Spleen (tissue), 11 donors: Measurements from ENCODE around the gene NADK2. TPM values are rescaled to one million over a fixed set of nuclear protein-coding genes. Genes with fewer than 3 reads are reported as not detected.

Experiments used
- DNase-seq: peaks from one replicate; pipeline ENCODE4 v3.0.0-alpha.2; 2020
- H3K27ac ChIP-seq, 8 donors: fragments of 200-600 bp; sonication (generic) in 7 of 8; 1 replicate in 4 of 8; 2 replicates in 4 of 8; pipeline versions ENCODE4 v1.5.0 to v1.8.0; 2016 to 2021; ENCODE audit warnings: inconsistent platforms in 4 of 8, mild to moderate bottlenecking in 4 of 8, moderate library complexity in 1 of 8
- H3K27me3 ChIP-seq, 7 donors: fragments of 200-600 bp; sonication (generic) in 6 of 7; replicated peaks in 1 of 7; 1 replicate in 4 of 7; 2 replicates in 3 of 7; pipeline versions ENCODE4 v1.5.0 to v1.8.0; 2016 to 2021; ENCODE audit warnings: inconsistent platforms in 3 of 7, mild to moderate bottlenecking in 1 of 7
- H3K36me3 ChIP-seq, 6 donors: fragments of 200-600 bp; sonication (generic) in 5 of 6; 1 replicate in 4 of 6; 2 replicates in 2 of 6; pipeline versions ENCODE4 v1.5.0 to v1.8.0; 2016 to 2021; ENCODE audit warnings: inconsistent platforms in 2 of 6
- H3K4me1 ChIP-seq, 6 donors: fragments of 200-600 bp; sonication (generic) in 5 of 6; 1 replicate in 3 of 6; 2 replicates in 3 of 6; pipeline versions ENCODE4 v1.5.0 to v1.8.0; 2016 to 2021; ENCODE audit warnings: inconsistent platforms in 3 of 6
- H3K4me3 ChIP-seq, 8 donors: fragments of 200-600 bp; sonication (generic) in 7 of 8; 1 replicate in 4 of 8; 2 replicates in 4 of 8; pipeline versions ENCODE4 v1.5.0 to v1.8.0; 2016 to 2021; ENCODE audit warnings: inconsistent platforms in 4 of 8, mild to moderate bottlenecking in 4 of 8, moderate library complexity in 2 of 8
- H3K9me3 ChIP-seq, 8 donors: fragments of 200-600 bp; sonication (generic) in 7 of 8; 1 replicate in 4 of 8; 2 replicates in 4 of 8; pipeline versions ENCODE4 v1.5.0 to v1.8.0; 2016 to 2021; ENCODE audit warnings: inconsistent platforms in 4 of 8
- POLR2A ChIP-seq, 3 donors: fragments of 450-650 bp; IDR thresholded peaks; one replicate each; pipeline ENCODE4 v1.5.1; 2017; ENCODE audit warnings: antibody characterized with exemption in 3 of 3, mild to moderate bottlenecking in 1 of 3
- POLR2AphosphoS5 ChIP-seq, 3 donors: sonication (generic); formaldehyde crosslinking; IDR thresholded peaks; one replicate each; pipeline ENCODE4 v1.5.1; 2017; ENCODE audit warnings: antibody characterized with exemption in 3 of 3
- whole genome bisulfite sequencing, 5 donors: extraction: QIAGEN DNeasy Blood & Tissue Kit in 3 of 5; methylation state at CpG; one replicate each; pipeline versions ENCODE4 v1.1.5 to v1.1.7; 2013 to 2018; 5-methylcytosine and 5-hydroxymethylcytosine counted together
- intact Hi-C: fragments of 100-400 bp; cut with DNase I; formaldehyde crosslinking; loops from one replicate; pipeline ENCODE4 v1.15.0; 2023; ENCODE audit warnings: low total_unique reads
- polyA plus RNA-seq, 3 donors: library from polyadenylated mRNA; stranded (reverse); fragments of 200-250 nt; gene quantifications; one replicate each; pipeline ENCODE4 v1.2.1, GENCODE V29; 2013
- total RNA-seq, 7 donors: library from RNA; depleted of rRNA in 3 of 7; stranded (reverse); fragments of >200 nt in 3 of 7; fragmentation: NEBNext Ultra II Directional in 4 of 7; extraction: Animal tissue kit (Norgen Biotek cat#: 25700) in 4 of 7; gene quantifications; one replicate each; pipeline versions ENCODE4 v1.1.0 to v1.2.1, GENCODE V29; 2016 to 2021
- TF ChIP-seq, protein P1 (sequence below), 11 experiments: fragments of 200-600 bp in 7 of 11; fragments of 450-650 bp in 4 of 11; sonication (generic) in 4 of 11; IDR thresholded peaks in 8 of 11; conservative IDR thresholded peaks in 3 of 11; 1 replicate in 7 of 11; 2 replicates in 4 of 11; pipeline versions ENCODE4 v1.4.0 to v1.8.0; 2016 to 2021; ENCODE audit warnings: antibody characterized with exemption in 11 of 11, inconsistent platforms in 4 of 11, mild to moderate bottlenecking in 1 of 11
- donor health status: healthy with polysubstance abuse.
- donor health status: DM: no; HTN: no; CAD: no; lungs with moderate emphysema.
- donor health status: DM: no; HTN: no; CAD: no.
- donor health status: Bipolar disorder and iron deficiency.
- donor health status: healthy.
- donor health status: DM: no; HTN: no; CAD: no.
- donor health status: DM: yes; HTN: yes; CAD: no.

NADK2 gene
- total and polyA plus RNA-seq, 10 donors: 5.3 to 21.8 (median 15.9) TPM

DNA sequence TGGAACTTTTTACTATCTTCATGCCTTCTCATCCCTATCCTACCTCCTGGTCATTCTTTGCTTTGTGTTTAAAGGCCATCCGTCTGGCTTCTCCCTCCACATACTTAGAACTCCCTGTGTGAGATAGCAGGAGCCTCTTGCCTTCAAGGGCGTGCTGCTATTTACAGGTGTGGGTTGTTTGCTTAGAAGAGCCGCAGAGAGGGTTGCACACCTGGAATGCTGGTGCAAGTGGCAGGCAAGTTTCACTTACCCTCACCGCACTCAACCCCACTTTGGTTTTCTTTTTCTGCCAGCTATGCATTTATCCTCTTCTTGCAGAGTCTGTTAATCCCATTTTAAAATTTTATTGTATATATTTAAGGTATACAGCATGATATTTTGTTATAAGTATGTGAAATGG is 77.3 kb downstream of the NADK2 start:
- H3K27me3 ChIP-seq: no peaks in the 10 kb centered on the region
- H3K4me3 ChIP-seq: no peak overlapping the region
- peaks cover 5 to 100% (median 58%) of the 10 kb centered on the region in 6 donors for H3K36me3 ChIP-seq
- TF ChIP-seq POLR2AphosphoS5 (IDR thresholded peaks at IDR 0.05): no peak
- no peak for TF ChIP-seq POLR2A (IDR thresholded peaks at IDR 0.05)
- TF ChIP-seq, protein P1, sequence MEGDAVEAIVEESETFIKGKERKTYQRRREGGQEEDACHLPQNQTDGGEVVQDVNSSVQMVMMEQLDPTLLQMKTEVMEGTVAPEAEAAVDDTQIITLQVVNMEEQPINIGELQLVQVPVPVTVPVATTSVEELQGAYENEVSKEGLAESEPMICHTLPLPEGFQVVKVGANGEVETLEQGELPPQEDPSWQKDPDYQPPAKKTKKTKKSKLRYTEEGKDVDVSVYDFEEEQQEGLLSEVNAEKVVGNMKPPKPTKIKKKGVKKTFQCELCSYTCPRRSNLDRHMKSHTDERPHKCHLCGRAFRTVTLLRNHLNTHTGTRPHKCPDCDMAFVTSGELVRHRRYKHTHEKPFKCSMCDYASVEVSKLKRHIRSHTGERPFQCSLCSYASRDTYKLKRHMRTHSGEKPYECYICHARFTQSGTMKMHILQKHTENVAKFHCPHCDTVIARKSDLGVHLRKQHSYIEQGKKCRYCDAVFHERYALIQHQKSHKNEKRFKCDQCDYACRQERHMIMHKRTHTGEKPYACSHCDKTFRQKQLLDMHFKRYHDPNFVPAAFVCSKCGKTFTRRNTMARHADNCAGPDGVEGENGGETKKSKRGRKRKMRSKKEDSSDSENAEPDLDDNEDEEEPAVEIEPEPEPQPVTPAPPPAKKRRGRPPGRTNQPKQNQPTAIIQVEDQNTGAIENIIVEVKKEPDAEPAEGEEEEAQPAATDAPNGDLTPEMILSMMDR (IDR thresholded peaks at IDR 0.05 in 8 of 11, conservative IDR thresholded peaks at IDR 0.05 in 3 of 11): no peak
- intact Hi-C loops: no loop called here
- no peak for DNase-seq
- 93 to 96% (median 95%) methylated on average over 4 of the region's 4 CpGs for WGBS, 5 donors
- no peaks in the 10 kb centered on the region for H3K9me3 ChIP-seq
- no peaks in the 10 kb centered on the region for H3K4me1 ChIP-seq
- no peak overlapping the region for H3K27ac ChIP-seq

DNA sequence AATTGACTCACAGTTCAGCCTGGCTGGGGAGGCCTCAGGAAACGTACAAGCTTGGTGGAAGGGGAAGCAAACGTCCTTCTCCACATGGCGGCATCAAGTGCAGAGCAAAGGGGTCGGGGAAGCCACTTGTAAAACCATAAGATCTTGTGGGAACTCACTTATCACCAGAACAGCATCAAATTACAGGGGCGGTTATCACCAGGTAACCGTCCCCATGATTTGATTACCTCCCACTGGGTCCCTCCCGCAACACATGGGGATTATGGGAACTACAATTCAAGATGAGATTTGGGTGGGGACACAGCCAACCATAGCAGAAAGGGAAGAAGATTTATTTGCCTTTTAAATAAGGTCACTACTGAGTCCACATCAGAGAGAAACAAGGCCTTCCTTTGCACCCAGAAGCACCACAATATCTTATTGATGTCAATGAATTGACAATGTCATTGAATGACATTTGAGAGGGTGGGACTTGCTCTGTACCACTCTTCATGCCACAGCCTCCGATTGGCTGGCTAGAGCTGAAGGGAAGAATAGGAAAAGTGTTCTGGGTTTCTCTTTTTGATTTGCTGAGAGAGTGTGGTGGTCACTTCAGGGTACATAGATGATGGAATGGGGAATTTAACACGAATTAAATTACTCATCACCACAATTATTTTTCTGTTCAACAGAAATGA is 78.8 kb downstream of the NADK2 start:
- H3K4me3 ChIP-seq: no peak overlapping the region
- intact Hi-C loops: no loop called here
- H3K27ac ChIP-seq: no peak overlapping the region
- H3K9me3 ChIP-seq: no peaks in the 10 kb centered on the region
- no peak for DNase-seq
- peaks cover 0 to 6% (median 1%) of the 10 kb centered on the region in 6 donors for H3K4me1 ChIP-seq
- no peaks in the 10 kb centered on the region for H3K27me3 ChIP-seq
- H3K36me3 ChIP-seq: peaks cover 5 to 100% (median 50%) of the 10 kb centered on the region in 6 donors
- 85 to 92% (median 91%) methylated on average over 9 of the region's 9 CpGs for WGBS, 5 donors
- TF ChIP-seq POLR2A (IDR thresholded peaks at IDR 0.05) (no peak), POLR2AphosphoS5 (IDR thresholded peaks at IDR 0.05) (no peak)
- TF ChIP-seq, protein P1 (IDR thresholded peaks at IDR 0.05 in 8 of 11, conservative IDR thresholded peaks at IDR 0.05 in 3 of 11): no peak

DNA sequence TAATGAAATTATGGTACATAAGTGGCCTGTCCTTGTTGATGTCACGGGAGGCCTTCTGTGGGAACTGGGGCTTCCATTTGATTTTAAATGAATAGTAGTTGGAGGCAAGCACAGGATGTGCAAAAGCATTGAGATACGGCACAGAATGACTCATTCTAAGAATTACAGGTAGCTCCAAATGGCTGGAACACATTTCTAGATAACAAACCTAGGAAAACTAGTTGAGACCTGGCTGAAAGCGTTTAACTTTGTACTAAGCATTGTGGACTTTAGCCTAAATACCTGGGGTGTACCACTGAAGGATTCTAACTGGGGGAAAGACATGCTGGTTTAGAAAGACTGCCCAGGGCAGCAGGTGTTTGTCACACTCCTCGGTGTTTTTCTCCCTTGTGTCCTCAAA is 80.4 kb downstream of the NADK2 start:
- WGBS, 5 donors: 88 to 93% (median 89%) methylated on average over 4 of the region's 4 CpGs
- Histone ChIP-seq H3K36me3 (peaks cover 3 to 100% (median 39%) of the 10 kb centered on the region in 6 donors), H3K9me3 (no peaks in the 10 kb centered on the region), H3K27me3 (no peaks in the 10 kb centered on the region), H3K27ac (no peak overlapping the region), H3K4me1 (peaks cover 0 to 22% (median 15%) of the 10 kb centered on the region in 6 donors), H3K4me3 (no peak overlapping the region)
- intact Hi-C loops: no loop called here
- DNase-seq: no peak
- TF ChIP-seq POLR2AphosphoS5 (IDR thresholded peaks at IDR 0.05): no peak
- TF ChIP-seq POLR2A (IDR thresholded peaks at IDR 0.05): no peak
- TF ChIP-seq, protein P1 (IDR thresholded peaks at IDR 0.05 in 8 of 11, conservative IDR thresholded peaks at IDR 0.05 in 3 of 11): no peak

DNA sequence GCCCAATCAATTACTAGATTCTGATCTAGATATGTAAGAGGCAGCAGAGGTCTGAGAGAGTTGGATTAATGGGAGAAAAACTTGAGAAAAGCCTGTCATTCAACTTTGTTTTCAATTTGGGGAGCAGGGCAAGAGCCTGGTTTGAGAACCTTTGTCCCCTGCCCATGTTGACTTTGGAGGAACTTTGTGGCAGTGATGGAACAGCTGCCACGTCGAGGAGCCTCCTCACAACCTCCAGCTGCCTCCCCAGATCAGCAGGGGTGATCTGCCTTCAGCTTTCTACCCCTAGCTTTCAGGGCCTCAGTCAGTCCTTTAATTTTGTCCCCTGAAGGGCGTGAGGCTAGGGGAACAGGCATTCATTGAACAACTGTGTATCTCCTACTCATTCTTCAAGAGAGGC is 81.1 kb downstream of the NADK2 start:
- DNase-seq: no peak
- Histone ChIP-seq H3K9me3 (no peaks in the 10 kb centered on the region), H3K27ac (no peak overlapping the region), H3K27me3 (no peaks in the 10 kb centered on the region), H3K4me1 (peaks cover 0 to 30% (median 17%) of the 10 kb centered on the region in 6 donors), H3K4me3 (no peak overlapping the region), H3K36me3 (peaks cover 3 to 100% (median 40%) of the 10 kb centered on the region in 6 donors)
- intact Hi-C loops: no loop called here
- WGBS, 5 donors: 90 to 98% (median 94%) methylated on average over 3 of the region's 3 CpGs
- no peak for TF ChIP-seq POLR2AphosphoS5 (IDR thresholded peaks at IDR 0.05)
- TF ChIP-seq POLR2A (IDR thresholded peaks at IDR 0.05): no peak
- TF ChIP-seq, protein P1 (IDR thresholded peaks at IDR 0.05 in 8 of 11, conservative IDR thresholded peaks at IDR 0.05 in 3 of 11): no peak
